Fibroblast of lung (primary cell): ENCODE data around the gene B3GLCT. TPM values are rescaled to one million over a fixed set of nuclear protein-coding genes. Genes with fewer than 3 reads are reported as not detected.

ENCODE experiments used
- DNase-seq, 2 donors: peaks; one replicate each; pipeline versions ENCODE4 v3.0.0 to v3.0.0-alpha.2; 2010; ENCODE audit warnings: low read depth in 2 of 2
- H2AFZ ChIP-seq: 2 replicates; pipeline ENCODE4 v1.5.1; 2012; ENCODE audit warnings: low read length, control low read depth, inconsistent platforms
- H3K27ac ChIP-seq: 2 replicates; pipeline ENCODE4 v1.5.1; 2011; ENCODE audit warnings: low read length, control low read depth; ENCODE audit not compliant: insufficient read depth
- H3K27me3 ChIP-seq: 2 replicates; pipeline ENCODE4 v1.5.1; 2011; ENCODE audit warnings: mild to moderate bottlenecking, low read length; ENCODE audit not compliant: control insufficient read depth, insufficient read depth
- H3K36me3 ChIP-seq: 2 replicates; pipeline ENCODE4 v1.5.1; 2011; ENCODE audit warnings: low read length; ENCODE audit not compliant: control insufficient read depth, insufficient read depth
- H3K4me1 ChIP-seq: 2 replicates; pipeline ENCODE4 v1.5.1; 2011; ENCODE audit warnings: low read length; ENCODE audit not compliant: control insufficient read depth, insufficient read depth; ENCODE audit errors: extremely low read depth
- H3K4me2 ChIP-seq: 2 replicates; pipeline ENCODE4 v1.5.1; 2011; ENCODE audit warnings: low read length, control low read depth; ENCODE audit not compliant: insufficient read depth; ENCODE audit errors: extremely low read depth
- H3K4me3 ChIP-seq, 4 experiments: fragments of 200-600 bp in 1 of 4; sonication (generic) in 1 of 4; replicated peaks in 1 of 4; 2 replicates each; pipeline ENCODE4 v1.5.1; 2011 to 2016; ENCODE audit warnings: low read length in 4 of 4, low read depth in 3 of 4, mild to moderate bottlenecking in 3 of 4, control low read depth in 2 of 4, inconsistent platforms in 1 of 4, mixed read lengths in 1 of 4; ENCODE audit not compliant: insufficient read depth in 1 of 4; ENCODE audit errors: control extremely low read depth in 1 of 4
- H3K79me2 ChIP-seq: 2 replicates; pipeline ENCODE4 v1.5.1; 2012; ENCODE audit warnings: mild to moderate bottlenecking, low read length, inconsistent platforms; ENCODE audit not compliant: control insufficient read depth, insufficient read depth
- H3K9ac ChIP-seq: 2 replicates; pipeline ENCODE4 v1.5.1; 2011; ENCODE audit warnings: mild to moderate bottlenecking, low read length, control low read depth; ENCODE audit not compliant: insufficient read depth
- H3K9me3 ChIP-seq: 2 replicates; pipeline ENCODE4 v1.5.1; 2012; ENCODE audit warnings: low read depth, low read length; ENCODE audit not compliant: control insufficient read depth, insufficient read depth
- H4K20me1 ChIP-seq: 2 replicates; pipeline ENCODE4 v1.5.1; 2011; ENCODE audit warnings: low read length; ENCODE audit not compliant: control insufficient read depth, insufficient read depth; ENCODE audit errors: extremely low read depth
- CTCF ChIP-seq, 2 donors: IDR thresholded peaks in 1 of 2; conservative IDR thresholded peaks in 1 of 2; 1 replicate in 1 of 2; 2 replicates in 1 of 2; pipeline ENCODE4 v1.5.1; 2011 to 2012; ENCODE audit warnings: low read length in 2 of 2, control low read depth in 1 of 2, inconsistent platforms in 1 of 2, low read depth in 1 of 2, mild to moderate bottlenecking in 1 of 2
- EZH2 ChIP-seq: IDR thresholded peaks from 2 replicates; pipeline ENCODE4 v1.5.1; 2012; ENCODE audit warnings: low read length, control low read depth, mild to moderate bottlenecking; ENCODE audit errors: missing control alignments
- polyA plus RNA-seq, 2 donors: library from polyadenylated mRNA; depleted of rRNA in 1 of 2; stranded (reverse) in 1 of 2; unstranded in 1 of 2; fragments of >200 nt; gene quantifications; 2 replicates each; pipeline ENCODE4 v1.2.1, GENCODE V29; 2011 to 2012; ENCODE audit warnings: missing spikeins in 1 of 2
- total RNA-seq: library from RNA; depleted of rRNA; stranded (reverse); fragments of >200 nt; gene quantifications from 2 replicates; pipeline ENCODE4 v1.2.1, GENCODE V29; 2014

Gene B3GLCT
- total and polyA plus RNA-seq, 2 donors (not counting 1 experiment from before 2014, with no cell fraction given), result 4.4 to 7.8 TPM

- H3K79me2 ChIP-seq, result no peaks in the 10 kb centered on the region
- H4K20me1 ChIP-seq, result no peaks in the 10 kb centered on the region
- H3K27me3 ChIP-seq, result no peaks in the 10 kb centered on the region
- H2AFZ ChIP-seq, result no peak overlapping the region
- H3K4me1 ChIP-seq, result no peaks in the 10 kb centered on the region
- TF ChIP-seq EZH2 (no peak), CTCF (conservative IDR thresholded peaks at IDR 0.05 in 1 of 2, IDR thresholded peaks at IDR 0.05 in 1 of 2; ENCODE audit: low read depth in 1 of 2, low read length in 2 of 2) (no peak)
- no peaks in the 10 kb centered on the region for H3K9me3 ChIP-seq
- no peak for DNase-seq
- H3K9ac ChIP-seq, result no peak overlapping the region
- H3K4me3 ChIP-seq, result no peak overlapping the region
- H3K36me3 ChIP-seq, result no peaks in the 10 kb centered on the region
- no peak overlapping the region for H3K4me2 ChIP-seq
- H3K27ac ChIP-seq, result no peak overlapping the region
These were observed 31.0 kb upstream of the B3GLCT start for GRCh38 chr13:31168736-31169135.

DNA sequence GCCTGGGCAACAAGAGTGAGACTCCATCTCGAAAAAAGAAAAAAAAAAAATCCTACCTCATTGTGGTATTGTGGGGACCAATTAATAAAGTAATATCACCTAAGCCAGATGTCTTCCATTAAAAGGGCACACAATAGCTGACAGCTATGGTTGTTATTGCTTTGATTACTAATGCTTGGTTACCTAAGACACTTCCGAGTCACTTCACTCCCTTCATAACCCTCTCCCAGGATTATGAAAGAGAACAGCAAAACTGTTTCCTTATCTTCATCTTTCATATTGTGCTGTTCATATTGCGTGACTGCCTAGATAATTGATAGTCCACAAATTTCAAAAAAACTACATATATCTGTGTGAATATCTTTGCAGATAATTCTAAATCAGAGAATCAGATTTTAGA, 27.8 kb upstream of the B3GLCT start:
- TF ChIP-seq CTCF (conservative IDR thresholded peaks at IDR 0.05 in 1 of 2, IDR thresholded peaks at IDR 0.05 in 1 of 2; ENCODE audit: low read depth in 1 of 2, low read length in 2 of 2) (no peak), EZH2 (no peak)
- Histone ChIP-seq H3K4me3 (no peak overlapping the region), H3K9me3 (no peaks in the 10 kb centered on the region), H3K4me1 (no peaks in the 10 kb centered on the region), H3K36me3 (no peaks in the 10 kb centered on the region), H4K20me1 (no peaks in the 10 kb centered on the region), H3K27ac (no peak overlapping the region), H3K9ac (no peak overlapping the region), H3K4me2 (no peak overlapping the region), H3K79me2 (no peaks in the 10 kb centered on the region), H2AFZ (no peak overlapping the region), H3K27me3 (no peaks in the 10 kb centered on the region)
- peak; percentile 40 to 59 for DNase-seq

GRCh38 chr13:31172535-31172934, 27.2 kb upstream of the B3GLCT start:
- no peaks in the 10 kb centered on the region for H3K27me3 ChIP-seq
- H3K79me2 ChIP-seq, result no peaks in the 10 kb centered on the region
- no peak overlapping the region for H3K4me3 ChIP-seq
- no peak overlapping the region for H3K9ac ChIP-seq
- no peaks in the 10 kb centered on the region for H3K36me3 ChIP-seq
- H2AFZ ChIP-seq, result no peak overlapping the region
- H3K4me1 ChIP-seq, result no peaks in the 10 kb centered on the region
- no peaks in the 10 kb centered on the region for H4K20me1 ChIP-seq
- DNase-seq, result peak; percentile 79 to 90
- TF ChIP-seq EZH2, result no peak
- no peak for TF ChIP-seq CTCF (conservative IDR thresholded peaks at IDR 0.05 in 1 of 2, IDR thresholded peaks at IDR 0.05 in 1 of 2; ENCODE audit: low read depth in 1 of 2, low read length in 2 of 2)
- no peak overlapping the region for H3K27ac ChIP-seq
- no peaks in the 10 kb centered on the region for H3K9me3 ChIP-seq
- H3K4me2 ChIP-seq, result no peak overlapping the region
